Lung (tissue), 12 donors: Measurements from ENCODE around the gene PTPRN2. TPM values are rescaled to one million over a fixed set of nuclear protein-coding genes. Genes with fewer than 3 reads are reported as not detected.

Source experiments
- ATAC-seq: fragments of 200-7000 bp; cut with Tn5 transposase; one replicate; pipeline ENCODE4 v1.9.1; 2020; ENCODE audit warnings: moderate number of reproducible peaks; ENCODE audit not compliant: insufficient read depth, low FRiP score
- DNase-seq, 3 donors: peaks; one replicate each; pipeline ENCODE4 v3.0.0-alpha.2; 2013 to 2017
- H3K27ac ChIP-seq, 2 donors: one replicate each; pipeline ENCODE4 v1.5.1; 2013; ENCODE audit warnings: mild to moderate bottlenecking in 2 of 2, moderate library complexity in 2 of 2, control low read depth in 1 of 2, inconsistent platforms in 1 of 2, low read depth in 1 of 2, low read length in 1 of 2
- H3K27me3 ChIP-seq, 3 donors: one replicate each; pipeline ENCODE4 v1.5.1; 2013; ENCODE audit warnings: low read length in 2 of 3; ENCODE audit not compliant: control insufficient read depth in 3 of 3, insufficient read depth in 3 of 3
- H3K36me3 ChIP-seq, 4 donors: one replicate each; pipeline ENCODE4 v1.5.1; 2013; ENCODE audit warnings: low read length in 4 of 4, mild to moderate bottlenecking in 1 of 4, moderate library complexity in 1 of 4; ENCODE audit not compliant: control insufficient read depth in 4 of 4, insufficient read depth in 4 of 4
- H3K4me1 ChIP-seq, 5 donors: one replicate each; pipeline ENCODE4 v1.5.1; 2013; ENCODE audit warnings: low read length in 5 of 5, mild to moderate bottlenecking in 2 of 5, moderate library complexity in 1 of 5; ENCODE audit not compliant: control insufficient read depth in 5 of 5, insufficient read depth in 5 of 5
- H3K4me3 ChIP-seq: one replicate; pipeline ENCODE4 v1.5.1; 2013; ENCODE audit warnings: mild to moderate bottlenecking, control low read depth, moderate library complexity
- H3K9ac ChIP-seq, 2 donors: one replicate each; pipeline ENCODE4 v1.5.1; 2013; ENCODE audit warnings: low read length in 2 of 2, control low read depth in 1 of 2; ENCODE audit not compliant: insufficient read depth in 1 of 2
- H3K9me3 ChIP-seq, 4 donors: one replicate each; pipeline ENCODE4 v1.5.1; 2013; ENCODE audit warnings: low read length in 3 of 4, mild to moderate bottlenecking in 1 of 4, moderate library complexity in 1 of 4; ENCODE audit not compliant: control insufficient read depth in 4 of 4, insufficient read depth in 3 of 4
- WGBS, 2 donors: extraction: QIAGEN DNeasy Blood & Tissue Kit; methylation state at CpG; one replicate each; pipeline ENCODE4 v1.1.7; 2013; 5-methylcytosine and 5-hydroxymethylcytosine counted together
- polyA plus RNA-seq, 2 donors: library from polyadenylated mRNA; stranded (reverse); fragments of 200-250 nt; gene quantifications; one replicate each; pipeline ENCODE4 v1.2.1, GENCODE V29; 2013
- total RNA-seq, 2 donors: library from RNA; depleted of rRNA in 1 of 2; stranded (reverse); fragments of >200 nt in 1 of 2; gene quantifications; one replicate each; pipeline ENCODE4 v1.2.1, GENCODE V29; 2014 to 2021
- TF ChIP-seq, protein P1 (sequence below): IDR thresholded peaks from 2 replicates; pipeline ENCODE4 v1.5.1; 2012; ENCODE audit warnings: mild to moderate bottlenecking; ENCODE audit errors: control extremely low read depth, extremely low read depth
- donor health status: control.
- donor health status: control.
- donor health status: Bipolar disorder and iron deficiency.
- donor health status: healthy.
- donor health status: DM: yes; HTN: yes; CAD: no.

The PTPRN2 gene
- total and polyA plus RNA-seq, 4 donors = 2.1 to 7.4 (median 4.4) TPM

DNA sequence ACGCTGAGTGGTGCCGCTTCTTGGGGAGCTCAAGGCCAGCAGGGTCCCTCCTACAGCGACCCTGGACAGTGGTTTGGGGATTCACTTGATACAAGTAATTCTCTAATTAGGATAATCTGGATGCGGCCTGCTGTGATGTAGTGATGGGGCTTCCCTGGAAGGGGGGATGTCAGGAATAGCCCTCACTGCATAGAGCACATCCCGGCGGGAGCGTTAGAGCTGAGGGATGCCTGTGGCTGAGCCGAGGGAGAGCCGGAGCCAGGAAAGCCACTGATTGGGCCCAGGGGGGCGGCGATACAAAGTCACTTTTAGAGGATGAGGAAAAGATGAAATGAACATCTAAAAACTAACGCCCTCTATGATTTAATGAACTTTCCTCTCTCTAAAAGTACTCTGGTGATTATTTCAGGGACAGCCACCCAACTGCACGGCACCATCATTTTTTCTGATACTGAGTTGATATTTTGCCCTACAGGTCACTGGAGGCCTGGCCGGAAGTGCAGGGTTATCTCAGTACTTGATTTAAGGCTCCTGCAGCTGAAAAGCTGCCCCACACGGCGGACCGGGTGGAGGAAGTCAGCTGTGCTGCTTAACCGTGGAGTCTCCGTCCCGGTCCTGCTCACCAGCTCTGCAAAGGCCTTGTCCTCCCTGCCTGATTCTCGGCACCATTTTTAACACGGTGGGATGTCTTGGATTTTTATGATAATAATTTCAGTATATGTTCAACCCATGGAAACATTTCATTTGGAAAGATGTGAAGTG, 732.0 kb downstream of the PTPRN2 start:
- no peak for DNase-seq
- 69% methylated on average over 22 of the region's 22 CpGs for WGBS, 2 donors
- peaks cover 0 to 5% (median 0%) of the 10 kb centered on the region in 5 donors for H3K4me1 ChIP-seq
- H3K27me3 ChIP-seq = no peaks in the 10 kb centered on the region
- no peaks in the 10 kb centered on the region for H3K36me3 ChIP-seq
- ATAC-seq = no peak
- TF ChIP-seq, protein P1, sequence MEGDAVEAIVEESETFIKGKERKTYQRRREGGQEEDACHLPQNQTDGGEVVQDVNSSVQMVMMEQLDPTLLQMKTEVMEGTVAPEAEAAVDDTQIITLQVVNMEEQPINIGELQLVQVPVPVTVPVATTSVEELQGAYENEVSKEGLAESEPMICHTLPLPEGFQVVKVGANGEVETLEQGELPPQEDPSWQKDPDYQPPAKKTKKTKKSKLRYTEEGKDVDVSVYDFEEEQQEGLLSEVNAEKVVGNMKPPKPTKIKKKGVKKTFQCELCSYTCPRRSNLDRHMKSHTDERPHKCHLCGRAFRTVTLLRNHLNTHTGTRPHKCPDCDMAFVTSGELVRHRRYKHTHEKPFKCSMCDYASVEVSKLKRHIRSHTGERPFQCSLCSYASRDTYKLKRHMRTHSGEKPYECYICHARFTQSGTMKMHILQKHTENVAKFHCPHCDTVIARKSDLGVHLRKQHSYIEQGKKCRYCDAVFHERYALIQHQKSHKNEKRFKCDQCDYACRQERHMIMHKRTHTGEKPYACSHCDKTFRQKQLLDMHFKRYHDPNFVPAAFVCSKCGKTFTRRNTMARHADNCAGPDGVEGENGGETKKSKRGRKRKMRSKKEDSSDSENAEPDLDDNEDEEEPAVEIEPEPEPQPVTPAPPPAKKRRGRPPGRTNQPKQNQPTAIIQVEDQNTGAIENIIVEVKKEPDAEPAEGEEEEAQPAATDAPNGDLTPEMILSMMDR = no peak
- H3K27ac ChIP-seq = no peak overlapping the region
- no peak overlapping the region for H3K9ac ChIP-seq
- peaks cover 0 to 3% (median 0%) of the 10 kb centered on the region in 4 donors for H3K9me3 ChIP-seq
- H3K4me3 ChIP-seq = no peak overlapping the region

DNA sequence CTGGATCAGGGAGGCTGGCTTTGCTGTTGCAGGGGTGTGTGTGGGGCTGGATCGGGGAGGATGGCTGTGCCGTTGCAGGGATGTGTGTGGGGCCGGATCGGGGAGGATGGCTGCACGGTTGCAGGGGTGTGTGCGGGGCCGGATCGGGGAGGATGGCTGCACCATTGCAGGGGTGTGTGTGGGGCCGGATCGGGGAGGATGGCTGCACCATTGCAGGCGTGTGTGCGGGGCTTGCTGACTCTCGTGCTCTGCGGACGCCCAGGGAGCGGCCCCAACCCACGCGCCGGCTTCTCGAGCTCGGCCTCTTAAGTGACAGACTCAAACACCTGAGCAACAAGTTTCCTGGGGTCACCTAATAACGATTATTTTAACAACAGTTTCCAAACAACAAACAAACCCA, 732.6 kb downstream of the PTPRN2 start:
- DNase-seq = no peak
- no peak overlapping the region for H3K9ac ChIP-seq
- no peak for ATAC-seq
- no peaks in the 10 kb centered on the region for H3K36me3 ChIP-seq
- peaks cover 0 to 5% (median 0%) of the 10 kb centered on the region in 5 donors for H3K4me1 ChIP-seq
- 90 to 92% methylated on average over 22 of the region's 22 CpGs for WGBS, 2 donors
- peak overlapping the region in 1 of 2 donors; percentile 60 for H3K27ac ChIP-seq
- TF ChIP-seq, protein P1 = no peak
- peaks cover 0 to 3% (median 0%) of the 10 kb centered on the region in 4 donors for H3K9me3 ChIP-seq
- peak overlapping the region; percentile 7 for H3K4me3 ChIP-seq
- H3K27me3 ChIP-seq = no peaks in the 10 kb centered on the region

DNA sequence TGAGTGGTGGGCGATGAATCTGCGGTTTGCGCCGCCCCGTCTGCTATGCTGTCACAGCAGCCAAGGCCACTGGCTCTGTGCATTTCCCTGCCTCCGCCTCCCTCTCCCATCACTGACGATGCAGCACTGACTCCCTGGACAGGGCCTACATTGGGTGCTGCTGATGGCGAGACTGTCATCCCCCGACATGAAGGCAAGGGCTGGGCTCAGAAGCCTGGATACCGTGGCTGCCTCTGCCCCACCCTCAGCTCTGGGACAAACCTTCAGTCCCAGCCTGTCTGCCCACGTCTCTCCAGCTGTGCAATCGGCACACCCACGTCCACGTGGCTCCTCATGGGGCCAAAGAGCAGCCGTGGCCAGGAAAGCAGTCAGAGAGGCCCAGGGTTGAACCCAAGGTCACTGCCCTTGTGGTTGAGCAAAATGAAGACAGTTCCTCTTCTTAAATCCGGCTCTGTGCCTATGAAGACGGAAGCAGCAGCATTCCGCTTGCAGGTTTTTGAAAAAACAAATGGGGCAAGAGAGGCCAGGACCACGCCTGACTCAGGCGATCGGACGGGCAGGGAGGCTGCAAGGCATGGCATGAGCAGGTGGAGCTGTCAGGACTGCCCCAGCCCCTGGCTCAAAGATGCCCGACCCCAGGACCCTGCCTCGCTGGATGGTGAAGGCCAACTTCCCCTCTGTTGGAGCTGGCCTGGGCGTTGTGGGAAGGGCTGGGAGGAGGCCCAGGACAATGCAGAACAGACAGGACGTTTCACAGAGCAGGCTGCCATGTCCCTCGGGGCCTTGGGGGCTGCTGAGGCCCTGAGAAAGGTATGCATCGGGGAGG, 733.3 kb downstream of the PTPRN2 start:
- Histone ChIP-seq H3K27me3 (no peaks in the 10 kb centered on the region), H3K4me3 (peak overlapping the region; percentile 7), H3K9me3 (peaks cover 0 to 3% (median 0%) of the 10 kb centered on the region in 4 donors), H3K4me1 (peaks cover 0 to 5% (median 0%) of the 10 kb centered on the region in 5 donors), H3K9ac (no peak overlapping the region), H3K36me3 (no peaks in the 10 kb centered on the region), H3K27ac (peak overlapping the region in 1 of 2 donors; percentile 60)
- ATAC-seq = peak; percentile 81
- 52 to 67% methylated on average over 28 of the region's 28 CpGs for WGBS, 2 donors
- no peak for DNase-seq
- TF ChIP-seq, protein P1 = no peak
